IMR-90 (cell line): ENCODE results near the gene PCBP1. TPM values are rescaled to one million over a fixed set of nuclear protein-coding genes. Genes with fewer than 3 reads are reported as not detected.

Experiments
- ATAC-seq: fragments of 200-7000 bp; cut with Tn5 transposase; 2 replicates; pipeline ENCODE4 v1.9.1; 2020; ENCODE audit warnings: low read depth, mild to moderate bottlenecking, moderate library complexity
- BruUV-seq: library from RNA; stranded (reverse); fragments of 400-500 nt; replicated peaks from 2 replicates; lab custom pipeline; 2021; lab: Mats Ljungman, UMichigan
- CTCF ChIA-PET: fragments of 300-600 bp; formaldehyde crosslinking; extraction: SDS; loops from one replicate; lab custom pipeline; 2021; ENCODE audit warnings: antibody characterized with exemption; lab: Yijun Ruan, JAX
- POLR2A ChIA-PET: fragments of 300-600 bp; sonication (Branson Sonifier 250); formaldehyde crosslinking; loops from one replicate; lab custom pipeline; 2022; ENCODE audit warnings: antibody characterized with exemption; ENCODE audit not compliant: unreplicated experiment; lab: Charles Lee
- DNase-seq: peaks from one replicate; pipeline ENCODE4 v3.0.0; 2013
- H2AFZ ChIP-seq: replicated peaks from 2 replicates; pipeline ENCODE3; 2013; ENCODE audit warnings: low read length, mild to moderate bottlenecking; ENCODE audit not compliant: poor library complexity
- H2AK5ac ChIP-seq: 2 replicates; pipeline ENCODE4 v1.6.1; 2013; ENCODE audit warnings: low read depth, low read length, inconsistent platforms
- H2AK9ac ChIP-seq: replicated peaks from 2 replicates; pipeline ENCODE3; 2013; ENCODE audit warnings: mild to moderate bottlenecking, low read depth, low read length, moderate library complexity; ENCODE audit not compliant: poor library complexity
- H2BK120ac ChIP-seq: 2 replicates; pipeline ENCODE4 v1.6.1; 2013; ENCODE audit warnings: low read depth, low read length, inconsistent platforms
- H2BK15ac ChIP-seq: 3 replicates; pipeline ENCODE4 v1.6.1; 2013; ENCODE audit warnings: low read depth, low read length, inconsistent platforms
- H2BK20ac ChIP-seq: 2 replicates; pipeline ENCODE4 v1.6.1; 2013; ENCODE audit warnings: low read depth, mild to moderate bottlenecking, inconsistent platforms, low read length, moderate library complexity
- H2BK5ac ChIP-seq: 2 replicates; pipeline ENCODE4 v1.6.1; 2013; ENCODE audit warnings: mild to moderate bottlenecking, low read depth, low read length, inconsistent platforms; ENCODE audit not compliant: poor library complexity, severe bottlenecking
- H3K14ac ChIP-seq: replicated peaks from 2 replicates; pipeline ENCODE4 v1.6.1; 2013; ENCODE audit warnings: low read depth, low read length, inconsistent platforms
- H3K18ac ChIP-seq: 2 replicates; pipeline ENCODE4 v1.6.1; 2013; ENCODE audit warnings: low read depth, low read length, control low read depth
- H3K23ac ChIP-seq: 2 replicates; pipeline ENCODE4 v1.6.1; 2013; ENCODE audit warnings: low read depth, low read length, inconsistent platforms
- H3K27ac ChIP-seq: 2 replicates; pipeline ENCODE4 v1.5.1; 2013; ENCODE audit warnings: mild to moderate bottlenecking, control low read depth, low read length; ENCODE audit not compliant: insufficient read depth
- H3K27me3 ChIP-seq: 2 replicates; pipeline ENCODE4 v1.6.1; 2013; ENCODE audit warnings: low read length; ENCODE audit not compliant: control insufficient read depth, insufficient read depth
- H3K36me3 ChIP-seq: 2 replicates; pipeline ENCODE4 v1.6.1; 2013; ENCODE audit warnings: low read length, mixed read lengths; ENCODE audit not compliant: control insufficient read depth, insufficient read depth
- H3K4ac ChIP-seq: 2 replicates; pipeline ENCODE4 v1.6.1; 2013; ENCODE audit warnings: low read depth, low read length, inconsistent platforms
- H3K4me1 ChIP-seq: 2 replicates; pipeline ENCODE4 v1.6.1; 2013; ENCODE audit warnings: low read length, mixed read lengths; ENCODE audit not compliant: control insufficient read depth, insufficient read depth
- H3K4me2 ChIP-seq: 2 replicates; pipeline ENCODE4 v1.6.1; 2013; ENCODE audit warnings: low read depth, mild to moderate bottlenecking, control low read depth, low read length, moderate library complexity
- H3K4me3 ChIP-seq: 2 replicates; pipeline ENCODE4 v1.5.1; 2013; ENCODE audit warnings: low read depth, mild to moderate bottlenecking, control low read depth, low read length, moderate library complexity; ENCODE audit not compliant: insufficient read depth
- H3K56ac ChIP-seq: 2 replicates; pipeline ENCODE4 v1.6.1; 2013; ENCODE audit warnings: low read length, inconsistent platforms; ENCODE audit not compliant: insufficient read depth; ENCODE audit errors: extremely low read depth
- H3K79me1 ChIP-seq, 2 experiments: 2 replicates each; pipeline ENCODE4 v1.6.1; 2013; ENCODE audit warnings: low read length in 2 of 2, inconsistent platforms in 1 of 2, low read depth in 1 of 2
- H3K9ac ChIP-seq: 2 replicates; pipeline ENCODE4 v1.6.1; 2013; ENCODE audit warnings: low read depth, low read length, control low read depth
- H3K9me1 ChIP-seq: 2 replicates; pipeline ENCODE4 v1.6.1; 2013; ENCODE audit warnings: low read length, inconsistent platforms; ENCODE audit not compliant: insufficient read depth
- H3K9me3 ChIP-seq: 2 replicates; pipeline ENCODE4 v1.6.1; 2013; ENCODE audit warnings: low read length; ENCODE audit not compliant: control insufficient read depth, insufficient read depth
- H4K20me1 ChIP-seq: 2 replicates; pipeline ENCODE4 v1.6.1; 2013; ENCODE audit warnings: low read length, inconsistent platforms; ENCODE audit not compliant: insufficient read depth
- H4K5ac ChIP-seq: 2 replicates; pipeline ENCODE4 v1.6.1; 2013; ENCODE audit warnings: mild to moderate bottlenecking, low read depth, low read length, control low read depth
- H4K8ac ChIP-seq, 2 experiments: 2 replicates each; pipeline ENCODE4 v1.6.1; 2013; ENCODE audit warnings: low read depth in 2 of 2, low read length in 2 of 2, control low read depth in 1 of 2, inconsistent platforms in 1 of 2
- H4K91ac ChIP-seq: 2 replicates; pipeline ENCODE4 v1.6.1; 2013; ENCODE audit warnings: low read depth, low read length, inconsistent platforms; ENCODE audit not compliant: insufficient read depth
- BHLHE40 ChIP-seq: fragments of 150-350 bp; IDR thresholded peaks from 2 replicates; pipeline ENCODE4 v1.6.1; 2016; ENCODE audit warnings: mild to moderate bottlenecking, low read depth, low read length
- ELK1 ChIP-seq: fragments of 150-350 bp; IDR thresholded peaks from 2 replicates; pipeline ENCODE4 v1.6.1; 2016; ENCODE audit warnings: low read depth, mild to moderate bottlenecking, low read length, moderate library complexity, borderline replicate concordance
- MAFK ChIP-seq: IDR thresholded peaks from 2 replicates; pipeline ENCODE4 v1.6.1; 2012; ENCODE audit warnings: low read depth, low read length, improper control_type of control experiment
- RCOR1 ChIP-seq: IDR thresholded peaks from 2 replicates; pipeline ENCODE4 v1.6.1; 2012; ENCODE audit warnings: mild to moderate bottlenecking, low read length, improper control_type of control experiment; ENCODE audit not compliant: insufficient replicate concordance
- RFX5 ChIP-seq: IDR thresholded peaks from 2 replicates; pipeline ENCODE4 v1.8.0; 2012; ENCODE audit warnings: low read depth, mild to moderate bottlenecking, low read length, moderate library complexity
- WGBS, 2 experiments: methylation state at CpG; one replicate each; pipeline versions ENCODE4 v1.1.5 to v1.1.7; 2013; ENCODE audit warnings: missing lambda C conversion rate in 2 of 2; ENCODE audit not compliant: insufficient read length in 1 of 2; ENCODE audit errors: extremely low coverage in 2 of 2; 5-methylcytosine and 5-hydroxymethylcytosine counted together
- dilution Hi-C: fragments of 300-500 bp; cut with HindIII; formaldehyde crosslinking; loops from one replicate; pipeline ENCODE4 v1.14.3; 2018; ENCODE audit warnings: low sequenced_read_pairs; ENCODE audit not compliant: unreplicated experiment
- in situ Hi-C: fragments of 300-500 bp; cut with MboI; formaldehyde crosslinking; loops from 3 replicates; pipeline ENCODE4 v1.14.3; 2019; ENCODE audit warnings: low sequenced_read_pairs, inconsistent platforms, mixed read lengths
- intact Hi-C: fragments of 100-400 bp; cut with micrococcal nuclease; formaldehyde crosslinking; loops from 2 replicates; pipeline ENCODE4 v1.10.0; 2022
- polyA plus RNA-seq, 3 experiments: library from polyadenylated mRNA; depleted of rRNA; stranded (reverse); fragments of >200 nt; gene quantifications; 2 replicates each; pipeline ENCODE4 v1.2.3, GENCODE V29; 2012; ENCODE audit warnings: low replicate concordance in 1 of 3
- total RNA-seq: library from RNA; depleted of rRNA; stranded (reverse); fragments of >200 nt; gene quantifications from 2 replicates; pipeline ENCODE4 v1.2.3, GENCODE V29; 2012
- TF ChIP-seq, protein P1 (sequence below): conservative IDR thresholded peaks from 2 replicates; pipeline ENCODE4 v1.5.1; 2012; ENCODE audit warnings: mild to moderate bottlenecking, low read depth, low read length, improper control_type of control experiment

Gene PCBP1
- total and polyA plus RNA-seq, 2 of the 4 experiments (the other 2 are of a cell fraction): 33.7 to 166 TPM

DNA sequence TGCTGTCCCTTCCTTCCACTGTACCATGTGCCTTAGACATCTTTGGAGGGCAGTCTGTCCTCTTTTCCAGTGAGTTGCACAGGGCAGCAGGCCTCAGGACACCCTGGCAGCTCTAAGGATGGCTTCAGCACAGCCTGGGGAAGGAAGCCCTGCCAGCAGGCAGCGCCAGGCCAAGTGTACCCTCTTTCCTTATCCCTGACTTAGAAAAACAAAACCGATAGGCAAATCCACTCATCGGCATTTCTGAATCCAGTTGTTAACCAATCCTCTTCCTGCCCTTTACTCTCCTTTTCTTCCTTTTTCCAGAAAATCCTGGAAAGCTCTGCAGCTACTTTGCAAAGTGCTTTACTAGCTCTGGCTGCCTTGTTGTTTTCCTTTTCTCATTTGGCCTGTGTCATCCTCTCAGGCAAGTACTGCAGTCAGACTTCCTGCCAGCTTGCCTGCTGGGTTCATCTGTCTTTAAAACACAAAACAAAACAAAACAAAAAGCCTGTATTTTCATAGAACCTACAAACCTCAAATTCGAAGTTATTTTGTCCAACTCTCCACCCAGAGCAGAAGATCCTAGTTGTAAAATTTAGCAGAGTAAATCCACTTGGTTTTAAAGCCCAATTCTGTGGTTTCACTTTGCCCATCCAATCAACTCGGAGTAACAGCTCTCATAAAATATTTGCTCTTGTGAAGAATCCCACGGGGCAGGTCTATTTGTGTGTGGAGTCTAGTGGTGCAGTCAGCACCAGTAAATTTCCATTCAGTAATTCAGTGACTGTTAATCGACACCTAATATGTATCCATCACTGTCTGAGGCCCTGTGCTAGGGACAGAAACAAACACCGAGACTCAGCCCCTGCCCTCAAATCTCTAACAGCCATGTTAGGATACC lies 45.2 kb downstream of the PCBP1 start:
- CTCF ChIA-PET: interaction anchor here (0.6 to 1.4 kb wide), 5 partner anchors 43 to 221 kb away, joined by 3 to 5 read pairs (median 3); no protein-coding TSS in a partner anchor
- DNase-seq (peak; percentile 63), ATAC-seq (peak; percentile 63)
- Histone ChIP-seq H2AK9ac (peak overlapping the region; percentile 26), H4K8ac (peak overlapping the region; percentile 61 to 87), H2BK20ac (peak overlapping the region; percentile 81), H3K36me3 (no peaks in the 10 kb centered on the region), H3K9me1 (peaks cover 4% of the 10 kb centered on the region; the same call in 1 of the 2 replicates), H4K20me1 (no peaks in the 10 kb centered on the region), H3K27ac (peak overlapping the region; percentile 79), H3K27me3 (no peaks in the 10 kb centered on the region), H2BK120ac (peak overlapping the region; percentile 93), H2AK5ac (peak overlapping the region; percentile 79; the same call in 1 of the 2 replicates), H3K4me2 (peak overlapping the region; percentile 71), H4K5ac (peak overlapping the region; percentile 87), H4K91ac (peak overlapping the region; percentile 93), H3K18ac (peak overlapping the region; percentile 63), H2AFZ (peak overlapping the region; percentile 84), H3K23ac (peak overlapping the region; percentile 95), H3K79me1 (peaks cover 3% of the 10 kb centered on the region in 2 experiments; a peak in 1 of 4 replicates), H2BK5ac (peak overlapping the region; percentile 94), H3K4me1 (peaks cover 8% of the 10 kb centered on the region), H3K14ac (peak overlapping the region; percentile 92), H2BK15ac (peak overlapping the region; percentile 71), H3K9me3 (no peaks in the 10 kb centered on the region), H3K4me3 (peak overlapping the region; percentile 18; the same call in 1 of the 2 replicates), H3K9ac (peak overlapping the region; percentile 68), H3K4ac (peak overlapping the region; percentile 85), H3K56ac (peak overlapping the region; percentile 92)
- intact Hi-C loops (no loop called here), in situ Hi-C loops (loop anchor here (5.0 kb wide), 1 partner anchor 40 kb away; no protein-coding TSS in a partner anchor), dilution Hi-C loops (no loop called here)
- TF ChIP-seq BHLHE40: no peak
- TF ChIP-seq MAFK: no peak
- no peak for TF ChIP-seq RFX5
- TF ChIP-seq ELK1: no peak
- TF ChIP-seq RCOR1: no peak
- TF ChIP-seq, protein P1, sequence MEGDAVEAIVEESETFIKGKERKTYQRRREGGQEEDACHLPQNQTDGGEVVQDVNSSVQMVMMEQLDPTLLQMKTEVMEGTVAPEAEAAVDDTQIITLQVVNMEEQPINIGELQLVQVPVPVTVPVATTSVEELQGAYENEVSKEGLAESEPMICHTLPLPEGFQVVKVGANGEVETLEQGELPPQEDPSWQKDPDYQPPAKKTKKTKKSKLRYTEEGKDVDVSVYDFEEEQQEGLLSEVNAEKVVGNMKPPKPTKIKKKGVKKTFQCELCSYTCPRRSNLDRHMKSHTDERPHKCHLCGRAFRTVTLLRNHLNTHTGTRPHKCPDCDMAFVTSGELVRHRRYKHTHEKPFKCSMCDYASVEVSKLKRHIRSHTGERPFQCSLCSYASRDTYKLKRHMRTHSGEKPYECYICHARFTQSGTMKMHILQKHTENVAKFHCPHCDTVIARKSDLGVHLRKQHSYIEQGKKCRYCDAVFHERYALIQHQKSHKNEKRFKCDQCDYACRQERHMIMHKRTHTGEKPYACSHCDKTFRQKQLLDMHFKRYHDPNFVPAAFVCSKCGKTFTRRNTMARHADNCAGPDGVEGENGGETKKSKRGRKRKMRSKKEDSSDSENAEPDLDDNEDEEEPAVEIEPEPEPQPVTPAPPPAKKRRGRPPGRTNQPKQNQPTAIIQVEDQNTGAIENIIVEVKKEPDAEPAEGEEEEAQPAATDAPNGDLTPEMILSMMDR: no peak
- BruUV-seq: no TSS peak
- 10% methylated on average over 3 of the region's 8 CpGs; no CpG with 5 or more reads in 1 of the 2 experiments for whole genome bisulfite sequencing, 2 experiments
- POLR2A ChIA-PET: interaction anchor here (0.5 to 1.0 kb wide), 3 partner anchors 8 to 37 kb away, joined by 3 read pairs; no protein-coding TSS in a partner anchor
